ENCODE results near the gene INPP5J.
"Not testable (repeated sequence)": the region's sequence is repeated elsewhere in the genome, so short reads cannot be mapped to it uniquely, and the experiment has no call there.

INPP5J gene

GRCh38 chr22:31095637-31096249 lies 27.0 kb upstream of the INPP5J start:
- TF ChIP-seq CTCF (IDR thresholded peaks at IDR 0.05; ENCODE audit: insufficient read depth, low read length, poor library complexity, severe bottlenecking) = no peak
- no peak for DNase-seq (ENCODE audit: extremely low read depth, insufficient read length)
- Histone ChIP-seq H3K4me3 (replicated peaks; ENCODE audit: low read depth, low read length) (no peak overlapping the region), H3K36me3 (ENCODE audit: control insufficient read depth, insufficient read depth, low read length) (peaks cover 7% of the 10 kb centered on the region), H3K27me3 (replicated peaks; ENCODE audit: control insufficient read depth, insufficient read depth, low read length) (no peaks in the 10 kb centered on the region)

- TF ChIP-seq CTCF (IDR thresholded peaks at IDR 0.05; ENCODE audit: insufficient read depth, low read length, poor library complexity, severe bottlenecking) = no peak
- H3K27me3 ChIP-seq (replicated peaks; ENCODE audit: control insufficient read depth, insufficient read depth, low read length) = no peaks in the 10 kb centered on the region
- no peak for DNase-seq (ENCODE audit: extremely low read depth, insufficient read length)
- no peak overlapping the region for H3K4me3 ChIP-seq (replicated peaks; ENCODE audit: low read depth, low read length)
- peaks cover 7% of the 10 kb centered on the region for H3K36me3 ChIP-seq (ENCODE audit: control insufficient read depth, insufficient read depth, low read length)
Observed at GRCh38 chr22:31096657-31097279, 26.0 kb upstream of the INPP5J start.

- not testable (repeated sequence) for DNase-seq (ENCODE audit: extremely low read depth, insufficient read length); H3K36me3 ChIP-seq (ENCODE audit: control insufficient read depth, insufficient read depth, low read length); H3K27me3 ChIP-seq (replicated peaks; ENCODE audit: control insufficient read depth, insufficient read depth, low read length); H3K4me3 ChIP-seq (replicated peaks; ENCODE audit: low read depth, low read length)
Observed at GRCh38 chr22:31097539-31097938, 25.2 kb upstream of the INPP5J start.

GRCh38 chr22:31097941-31098631 lies 24.7 kb upstream of the INPP5J start:
- Histone ChIP-seq H3K36me3 (ENCODE audit: control insufficient read depth, insufficient read depth, low read length) (peaks cover 2% of the 10 kb centered on the region), H3K4me3 (replicated peaks; ENCODE audit: low read depth, low read length) (no peak overlapping the region)

GRCh38 chr22:31098632-31099110 lies 24.1 kb upstream of the INPP5J start:
- no peaks in the 10 kb centered on the region for H3K27me3 ChIP-seq (replicated peaks; ENCODE audit: control insufficient read depth, insufficient read depth, low read length)
- DNase-seq (ENCODE audit: extremely low read depth, insufficient read length) = no peak
- no peak for TF ChIP-seq CTCF (IDR thresholded peaks at IDR 0.05; ENCODE audit: insufficient read depth, low read length, poor library complexity, severe bottlenecking)
- no peak overlapping the region for H3K4me3 ChIP-seq (replicated peaks; ENCODE audit: low read depth, low read length)
- peaks cover 2% of the 10 kb centered on the region for H3K36me3 ChIP-seq (ENCODE audit: control insufficient read depth, insufficient read depth, low read length)

More at GRCh38 chr22:31097941-31098631, 24.7 kb upstream of the INPP5J start:
- no peak for DNase-seq (ENCODE audit: extremely low read depth, insufficient read length)
- no peak for TF ChIP-seq CTCF (IDR thresholded peaks at IDR 0.05; ENCODE audit: insufficient read depth, low read length, poor library complexity, severe bottlenecking)
- H3K27me3 ChIP-seq (replicated peaks; ENCODE audit: control insufficient read depth, insufficient read depth, low read length) = no peaks in the 10 kb centered on the region

- no peak for TF ChIP-seq CTCF (IDR thresholded peaks at IDR 0.05; ENCODE audit: insufficient read depth, low read length, poor library complexity, severe bottlenecking)
- DNase-seq (ENCODE audit: extremely low read depth, insufficient read length) = no peak
- Histone ChIP-seq H3K36me3 (ENCODE audit: control insufficient read depth, insufficient read depth, low read length) (peaks cover 2% of the 10 kb centered on the region), H3K4me3 (replicated peaks; ENCODE audit: low read depth, low read length) (no peak overlapping the region), H3K27me3 (replicated peaks; ENCODE audit: control insufficient read depth, insufficient read depth, low read length) (no peaks in the 10 kb centered on the region)
Observed at GRCh38 chr22:31099386-31099785, 23.4 kb upstream of the INPP5J start.
